ENCODE results near the gene SLC16A4.

Gene SLC16A4

DNA sequence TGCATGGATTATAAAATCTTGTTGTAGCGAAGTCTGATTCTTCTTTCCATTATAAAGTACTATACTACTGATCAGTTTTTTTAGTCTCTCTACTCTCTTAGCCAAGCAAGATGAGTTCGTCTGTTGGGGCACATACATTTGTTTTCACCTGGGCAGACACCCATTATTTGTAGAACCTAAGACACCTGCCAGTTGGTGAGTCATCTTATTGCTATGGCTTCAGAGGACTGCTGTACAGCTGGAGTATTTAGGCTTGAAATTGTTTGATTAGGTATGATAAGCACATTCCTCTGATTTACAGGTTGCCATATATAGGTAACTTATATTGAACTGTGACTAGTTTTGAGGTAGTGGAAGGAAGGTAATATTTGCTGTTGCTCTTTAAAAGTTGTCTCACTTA, 34.4 kb downstream of the SLC16A4 start:
- no peak for DNase-seq (ENCODE audit: low read depth in 2 of 2)

DNA sequence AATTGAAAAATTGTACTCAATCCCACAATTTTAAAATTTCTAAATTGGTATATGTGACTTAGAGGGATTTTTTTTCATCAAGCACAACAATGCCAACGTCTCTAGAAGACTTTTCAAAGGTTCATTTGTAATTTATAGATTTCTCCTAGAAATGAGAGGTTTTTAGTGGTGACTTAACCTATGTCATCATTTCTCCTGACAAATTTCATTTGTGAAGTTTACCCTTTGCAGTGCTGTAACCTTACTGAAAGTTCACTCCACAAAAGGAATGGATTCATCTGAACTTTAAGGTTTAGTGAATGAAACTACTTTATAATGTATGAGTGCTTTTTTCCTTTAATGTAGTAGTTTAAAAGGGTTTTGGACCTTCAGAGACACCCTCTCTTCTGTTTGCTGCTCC, 35.5 kb downstream of the SLC16A4 start:
- no peak for DNase-seq (ENCODE audit: low read depth in 2 of 2)

DNA sequence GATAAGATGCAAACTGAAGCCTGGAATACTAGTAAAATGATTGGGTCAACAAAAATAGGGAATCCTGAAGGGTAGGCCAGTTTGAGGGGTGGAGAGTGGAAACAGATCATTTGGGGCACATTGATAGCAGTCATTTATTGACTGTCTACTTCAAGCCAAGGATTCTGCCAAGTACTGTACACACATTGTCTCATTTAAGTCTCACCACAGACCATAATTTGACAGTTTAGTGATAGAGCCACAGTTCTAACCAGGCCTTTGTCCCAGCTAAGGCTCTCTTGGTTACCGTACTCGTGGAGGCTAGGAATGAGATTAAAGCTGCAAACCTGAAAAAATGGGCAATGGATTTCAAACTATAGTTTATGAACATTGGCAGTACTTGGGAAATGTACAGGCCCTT, 40.5 kb downstream of the SLC16A4 start:
- no peak for DNase-seq (ENCODE audit: low read depth in 2 of 2)

DNA sequence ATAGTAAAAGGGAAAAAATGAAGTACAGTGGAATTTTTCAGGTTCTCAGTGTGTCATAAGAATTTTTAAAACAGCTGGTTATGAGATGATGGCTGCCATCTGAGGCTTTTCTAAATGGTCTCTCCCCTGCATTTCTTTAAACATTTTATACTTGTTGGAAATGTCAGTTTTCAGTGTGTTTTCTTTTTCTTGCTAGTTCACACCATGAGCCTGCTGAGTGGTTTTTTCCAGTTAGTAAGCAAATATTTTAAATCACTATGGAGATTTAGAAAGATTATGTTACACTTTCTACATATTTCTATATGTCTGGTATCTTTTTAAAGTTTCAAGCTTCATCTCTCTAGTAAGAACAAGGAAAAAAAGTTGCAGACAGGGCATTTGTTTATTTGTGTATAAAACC, 42.1 kb downstream of the SLC16A4 start:
- DNase-seq (ENCODE audit: low read depth in 2 of 2), result no peak

DNA sequence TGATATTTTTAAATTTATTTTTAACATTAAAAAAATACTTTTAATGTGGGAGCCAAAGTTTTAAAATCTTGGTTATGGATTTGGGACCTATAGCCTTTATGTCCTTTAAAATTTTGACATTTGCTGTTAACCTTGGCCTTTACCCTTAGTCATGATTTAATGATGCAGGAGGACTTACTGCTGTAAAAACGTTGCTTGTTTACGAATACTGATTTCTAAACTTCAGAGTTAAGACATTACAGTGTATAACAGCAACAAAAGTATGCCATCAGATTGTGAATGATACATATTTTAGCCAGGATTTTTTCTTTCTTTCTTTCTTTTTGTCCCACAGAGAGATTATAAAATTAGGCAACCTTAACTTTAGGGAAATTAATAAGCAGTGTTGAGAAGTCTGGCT, 42.8 kb downstream of the SLC16A4 start:
- no peak for DNase-seq (ENCODE audit: low read depth in 2 of 2)

DNA sequence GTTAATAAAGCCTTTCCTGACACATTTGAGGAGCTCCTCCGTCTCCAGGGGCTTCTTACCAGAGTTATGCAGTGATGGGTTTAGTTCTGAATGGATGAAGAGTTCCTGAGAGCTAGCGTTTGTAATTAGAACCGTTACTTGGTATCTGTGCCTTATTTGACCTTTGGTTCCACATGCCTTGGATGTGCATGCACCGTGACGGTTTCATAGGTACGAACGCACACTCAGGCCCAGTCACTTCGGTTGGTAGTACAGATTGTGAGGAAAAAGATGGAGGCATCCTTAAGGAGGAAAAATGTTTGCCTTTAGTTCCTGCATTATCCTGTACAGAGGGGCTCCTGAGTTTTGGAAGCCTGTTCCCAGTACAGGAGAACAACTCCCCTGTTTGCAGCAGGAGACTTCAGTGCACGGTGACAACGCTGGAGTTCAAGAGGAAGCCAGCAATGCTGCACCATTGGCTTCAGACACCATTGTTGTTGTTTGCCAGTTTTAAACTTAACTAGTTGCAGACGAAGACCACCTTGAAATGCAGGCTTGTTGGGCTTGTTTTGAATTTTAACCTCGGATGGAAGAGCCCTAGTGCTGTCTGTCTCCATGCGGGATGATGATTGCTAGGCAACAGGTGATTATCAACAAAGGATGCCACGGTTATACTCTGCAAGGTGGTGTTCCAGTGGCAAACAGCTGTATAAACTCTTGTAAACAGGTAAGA, 43.5 kb downstream of the SLC16A4 start:
- DNase-seq (ENCODE audit: low read depth in 2 of 2), result no peak

DNA sequence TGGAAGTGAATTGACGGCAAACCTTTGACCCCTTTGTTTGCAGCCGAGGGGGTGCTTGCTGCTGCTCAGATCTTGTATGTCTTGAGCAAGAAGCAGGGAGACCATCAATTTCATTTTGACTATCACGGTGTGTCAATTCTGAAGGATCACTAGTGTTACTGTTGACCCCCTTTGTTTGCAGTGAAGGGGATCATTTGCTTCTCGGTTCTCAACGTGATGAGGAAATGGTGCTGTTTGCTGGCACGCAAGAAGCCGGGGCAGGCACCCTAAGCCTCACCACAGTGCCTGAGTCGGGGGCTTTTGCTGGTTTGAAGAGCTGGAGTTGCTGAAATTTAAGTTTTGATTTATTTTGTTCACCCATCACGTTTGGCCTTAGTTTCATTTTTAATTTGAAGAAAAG, 44.1 kb downstream of the SLC16A4 start:
- DNase-seq (ENCODE audit: low read depth in 2 of 2), result no peak

DNA sequence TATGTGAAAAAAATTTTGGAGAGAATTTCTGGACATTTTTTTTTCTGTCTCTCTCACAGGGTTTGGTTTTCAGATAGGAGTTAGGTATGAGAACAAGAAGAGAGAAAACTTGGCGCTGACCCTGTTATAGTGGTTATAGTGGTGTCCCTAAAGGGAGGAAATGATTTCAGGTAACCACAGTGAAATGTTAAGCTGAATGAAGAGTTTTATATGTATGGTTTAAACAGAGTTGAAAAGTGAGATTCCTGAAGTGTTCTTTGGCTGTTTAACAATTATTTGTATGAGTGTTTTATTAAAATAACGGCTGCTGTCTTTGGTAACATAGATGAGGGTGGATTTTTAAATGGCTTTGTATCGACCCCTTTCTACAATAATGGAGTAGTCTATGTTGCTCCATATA, 45.3 kb downstream of the SLC16A4 start:
- DNase-seq (ENCODE audit: low read depth in 2 of 2), result no peak

DNA sequence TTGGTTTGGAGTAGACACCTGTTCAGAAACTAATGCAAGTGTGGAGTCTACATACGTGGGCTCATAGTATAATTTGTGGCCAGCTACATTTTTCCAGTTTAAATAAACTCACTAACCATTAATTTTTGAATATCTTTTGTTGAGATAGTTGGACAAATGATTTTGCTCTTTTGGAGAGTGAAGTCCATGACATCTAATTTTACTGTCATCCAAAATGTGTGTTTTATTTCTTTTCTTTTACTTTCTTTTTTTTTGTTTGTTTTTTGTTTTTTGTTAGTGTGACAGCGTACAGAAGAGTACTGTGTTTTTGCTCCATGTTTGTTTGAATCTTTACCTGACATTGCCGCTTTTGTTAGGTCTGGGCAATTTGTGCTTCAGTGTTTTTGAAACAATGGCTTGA, 46.7 kb downstream of the SLC16A4 start:
- DNase-seq (ENCODE audit: low read depth in 2 of 2), result no peak

DNA sequence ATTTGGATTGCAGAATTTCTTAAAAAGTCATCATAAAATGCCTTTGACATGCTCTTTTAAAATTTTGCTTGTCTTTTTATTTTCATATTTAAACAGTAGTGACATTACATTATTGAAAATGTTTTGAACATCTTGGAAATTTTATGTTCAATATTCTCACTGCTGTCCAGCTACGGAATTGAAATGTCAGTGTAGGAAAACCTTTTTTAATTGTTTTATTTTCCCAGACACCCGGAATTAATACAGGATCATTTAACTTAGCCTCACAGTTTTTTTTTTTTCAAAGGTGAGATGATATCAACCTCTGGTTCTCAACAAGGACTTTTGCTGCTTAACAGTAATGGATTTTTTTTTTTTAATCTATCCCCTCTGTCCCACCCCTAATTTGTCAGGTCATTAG, 47.6 kb downstream of the SLC16A4 start:
- DNase-seq (ENCODE audit: low read depth in 2 of 2), result no peak

DNA sequence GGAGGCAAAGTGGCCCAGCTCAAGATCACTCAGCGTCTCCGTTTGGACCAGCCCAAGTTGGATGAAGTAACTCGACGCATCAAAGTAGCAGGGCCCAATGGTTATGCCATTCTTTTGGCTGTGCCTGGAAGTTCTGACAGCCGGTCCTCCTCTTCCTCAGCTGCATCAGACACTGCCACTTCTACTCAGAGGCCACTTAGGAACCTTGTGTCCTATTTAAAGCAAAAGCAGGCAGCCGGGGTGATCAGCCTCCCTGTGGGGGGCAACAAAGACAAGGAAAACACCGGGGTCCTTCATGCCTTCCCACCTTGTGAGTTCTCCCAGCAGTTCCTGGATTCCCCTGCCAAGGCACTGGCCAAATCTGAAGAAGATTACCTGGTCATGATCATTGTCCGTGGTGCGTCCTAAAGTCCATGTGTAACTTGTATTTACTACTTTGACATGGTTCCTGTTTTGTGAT, 48.9 kb downstream of the SLC16A4 start:
- DNase-seq (ENCODE audit: low read depth in 2 of 2), result no peak

DNA sequence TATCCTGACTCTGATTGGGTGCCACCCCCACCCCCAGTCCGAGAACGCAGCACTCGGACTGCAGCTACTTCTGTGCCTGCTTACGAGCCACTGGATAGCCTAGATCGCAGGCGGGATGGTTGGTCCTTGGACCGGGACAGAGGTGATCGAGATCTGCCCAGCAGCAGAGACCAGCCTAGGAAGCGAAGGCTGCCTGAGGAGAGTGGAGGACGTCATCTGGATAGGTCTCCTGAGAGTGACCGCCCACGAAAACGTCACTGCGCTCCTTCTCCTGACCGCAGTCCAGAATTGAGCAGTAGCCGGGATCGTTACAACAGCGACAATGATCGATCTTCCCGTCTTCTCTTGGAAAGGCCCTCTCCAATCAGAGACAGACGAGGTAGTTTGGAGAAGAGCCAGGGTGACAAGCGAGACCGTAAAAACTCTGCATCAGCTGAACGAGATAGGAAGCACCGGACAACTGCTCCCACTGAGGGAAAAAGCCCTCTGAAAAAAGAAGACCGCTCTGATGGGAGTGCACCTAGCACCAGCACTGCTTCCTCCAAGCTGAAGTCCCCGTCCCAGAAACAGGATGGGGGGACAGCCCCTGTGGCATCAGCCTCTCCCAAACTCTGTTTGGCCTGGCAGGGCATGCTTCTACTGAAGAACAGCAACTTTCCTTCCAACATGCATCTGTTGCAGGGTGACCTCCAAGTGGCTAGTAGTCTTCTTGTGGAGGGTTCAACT, 49.5 kb downstream of the SLC16A4 start:
- DNase-seq (ENCODE audit: low read depth in 2 of 2), result no peak

DNA sequence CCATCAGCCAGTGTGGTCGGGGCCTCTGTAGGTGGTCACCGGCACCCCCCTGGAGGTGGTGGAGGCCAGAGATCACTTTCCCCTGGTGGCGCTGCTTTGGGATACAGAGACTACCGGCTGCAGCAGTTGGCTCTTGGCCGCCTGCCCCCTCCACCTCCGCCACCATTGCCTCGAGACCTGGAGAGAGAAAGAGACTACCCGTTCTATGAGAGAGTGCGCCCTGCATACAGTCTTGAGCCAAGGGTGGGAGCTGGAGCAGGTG, 50.7 kb downstream of the SLC16A4 start:
- DNase-seq (ENCODE audit: low read depth in 2 of 2), result no peak

DNA sequence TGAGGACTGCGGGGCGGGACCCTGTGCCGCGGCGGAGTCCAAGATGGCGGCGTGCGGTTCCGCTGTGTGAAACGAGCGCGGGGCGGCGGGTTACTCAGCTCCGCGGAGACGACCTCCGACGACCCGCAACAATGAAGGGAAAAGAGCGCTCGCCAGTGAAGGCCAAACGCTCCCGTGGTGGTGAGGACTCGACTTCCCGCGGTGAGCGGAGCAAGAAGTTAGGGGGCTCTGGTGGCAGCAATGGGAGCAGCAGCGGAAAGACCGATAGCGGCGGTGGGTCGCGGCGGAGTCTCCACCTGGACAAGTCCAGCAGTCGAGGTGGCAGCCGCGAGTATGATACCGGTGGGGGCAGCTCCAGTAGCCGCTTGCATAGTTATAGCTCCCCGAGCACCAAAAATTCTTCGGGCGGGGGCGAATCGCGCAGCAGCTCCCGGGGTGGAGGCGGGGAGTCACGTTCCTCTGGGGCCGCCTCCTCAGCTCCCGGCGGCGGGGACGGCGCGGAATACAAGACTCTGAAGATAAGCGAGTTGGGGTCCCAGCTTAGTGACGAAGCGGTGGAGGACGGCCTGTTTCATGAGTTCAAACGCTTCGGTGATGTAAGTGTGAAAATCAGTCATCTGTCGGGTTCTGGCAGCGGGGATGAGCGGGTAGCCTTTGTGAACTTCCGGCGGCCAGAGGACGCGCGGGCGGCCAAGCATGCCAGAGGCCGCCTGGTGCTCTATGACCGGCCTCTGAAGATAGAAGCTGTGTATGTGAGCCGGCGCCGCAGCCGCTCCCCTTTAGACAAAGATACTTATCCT, 51.2 kb downstream of the SLC16A4 start:
- DNase-seq (ENCODE audit: low read depth in 2 of 2), result peak; percentile 41 to 42

DNA sequence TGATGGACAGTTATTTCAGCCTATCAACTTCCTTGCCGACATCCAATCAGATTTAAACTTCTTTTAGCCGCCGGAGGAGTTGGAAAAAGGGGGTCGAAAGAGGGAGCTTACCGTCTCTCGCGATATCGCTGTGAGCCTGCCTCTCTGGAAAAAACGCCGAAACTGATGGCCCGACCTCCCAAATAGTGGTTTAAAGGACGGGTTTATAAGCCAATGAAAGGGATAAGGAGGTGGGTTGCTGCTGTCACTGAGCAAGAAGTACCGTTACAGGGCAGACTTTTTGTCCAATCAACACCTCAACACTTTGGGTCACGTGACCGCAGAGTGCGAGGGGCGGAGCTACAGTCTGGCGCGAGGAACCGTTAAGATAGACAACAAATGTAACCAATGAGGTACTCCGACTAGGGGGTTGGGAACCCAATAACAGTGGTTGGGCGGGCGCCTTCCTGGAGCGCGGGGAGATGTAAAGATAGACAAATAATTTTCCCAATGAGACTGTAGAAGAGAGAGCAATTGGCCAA, 51.9 kb downstream of the SLC16A4 start, which contains the start of gene RBM15:
Gene RBM15, plus strand, starts transcription at position 492 of the 521 bp plus-strand sequence. Its CDS starts 29 bp downstream, at position 521.
- DNase-seq (ENCODE audit: low read depth in 2 of 2), result peak; percentile 84 to 94

DNA sequence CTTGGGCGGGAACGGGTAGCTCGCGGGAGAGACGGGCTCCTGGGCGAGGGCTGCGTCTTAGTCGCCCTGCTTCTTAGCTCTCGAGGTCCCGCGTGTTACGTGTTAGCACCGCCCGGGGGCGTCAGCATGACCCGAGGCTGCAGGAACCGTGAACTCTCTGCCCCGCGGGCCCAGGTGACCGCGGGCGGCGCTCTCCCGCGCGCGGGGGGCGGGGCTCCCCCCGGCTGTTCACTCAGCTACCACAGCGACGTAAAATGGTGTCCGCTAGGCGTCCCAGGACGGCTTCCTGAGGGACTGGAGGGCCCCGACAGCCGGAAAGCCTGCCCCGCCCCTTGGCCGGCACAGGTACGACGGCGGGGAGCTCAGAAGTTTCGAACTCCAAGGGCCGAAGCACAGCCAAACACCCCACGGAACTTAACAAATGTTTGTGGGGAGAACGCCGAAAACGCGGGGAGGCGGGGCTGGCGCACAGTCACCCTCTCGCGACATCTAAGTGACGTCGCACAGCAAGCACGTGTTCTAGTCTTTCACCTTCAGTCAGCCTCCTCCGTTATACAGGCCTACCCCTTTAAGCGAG, 52.4 kb downstream of the SLC16A4 start:
- DNase-seq (ENCODE audit: low read depth in 2 of 2), result peak; percentile 85 to 91

DNA sequence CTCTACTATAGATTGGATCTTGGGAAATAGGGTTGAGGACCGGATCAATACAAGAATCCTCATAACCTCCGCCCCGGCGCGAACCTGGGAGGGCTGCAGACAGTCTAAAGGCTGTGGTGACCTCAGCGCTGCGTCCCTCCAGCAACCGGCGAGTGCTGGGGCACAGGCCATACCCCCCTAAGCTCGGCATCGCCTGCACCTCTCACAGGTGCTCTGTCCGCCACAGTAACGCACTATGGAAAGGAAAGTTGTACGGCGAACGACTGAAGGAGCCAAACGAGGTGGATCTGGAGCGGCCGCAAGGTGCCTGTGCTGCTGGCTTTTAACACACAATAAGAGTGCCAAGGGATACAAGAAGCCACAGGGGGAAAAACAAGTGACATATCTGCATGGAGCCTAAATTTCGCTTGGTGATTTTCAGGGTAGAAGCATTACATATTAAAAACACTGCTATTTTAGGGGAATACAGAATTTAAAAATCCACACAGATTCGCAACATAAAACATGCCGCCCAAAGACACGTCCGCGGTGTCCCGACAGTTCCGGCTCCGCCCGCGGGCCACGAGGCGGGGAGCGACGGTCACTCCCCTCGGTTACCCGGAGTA, 53.0 kb downstream of the SLC16A4 start:
- peak; percentile 21 to 28 for DNase-seq (ENCODE audit: low read depth in 2 of 2)

DNA sequence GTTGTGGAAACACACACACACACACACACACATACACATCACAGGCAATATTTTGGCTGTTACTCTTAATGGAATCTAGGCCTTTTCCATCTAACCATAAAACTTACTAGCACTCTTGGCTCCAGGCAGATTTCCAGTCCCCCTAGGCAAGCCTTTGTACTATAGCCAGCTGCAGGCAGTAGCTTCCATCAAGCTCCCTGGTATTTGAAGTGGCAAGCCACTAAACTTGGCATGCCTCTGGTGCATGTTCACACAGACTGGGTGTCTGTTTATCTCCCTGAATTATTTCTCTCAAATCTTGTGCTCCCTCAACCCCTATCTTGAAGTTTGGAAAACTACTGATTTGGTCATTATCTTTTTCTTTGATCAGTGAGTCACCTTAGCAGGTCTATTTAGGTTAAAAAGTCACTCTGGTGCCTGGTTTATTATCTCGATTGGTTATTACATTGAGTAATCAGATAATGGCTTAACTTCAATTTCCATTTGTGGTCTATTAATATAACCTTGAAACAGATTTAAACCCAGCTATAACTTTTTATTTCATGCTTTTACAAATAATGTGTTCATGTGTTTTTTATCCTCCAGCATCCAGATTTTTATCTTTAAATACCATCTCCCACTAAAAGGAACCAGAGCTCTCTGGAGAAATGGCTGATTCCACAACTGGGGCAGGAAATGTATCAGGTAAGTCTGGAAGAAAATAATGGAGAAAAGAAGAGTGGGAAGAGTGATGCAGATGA, 54.4 kb downstream of the SLC16A4 start:
- no peak for DNase-seq (ENCODE audit: low read depth in 2 of 2)

DNA sequence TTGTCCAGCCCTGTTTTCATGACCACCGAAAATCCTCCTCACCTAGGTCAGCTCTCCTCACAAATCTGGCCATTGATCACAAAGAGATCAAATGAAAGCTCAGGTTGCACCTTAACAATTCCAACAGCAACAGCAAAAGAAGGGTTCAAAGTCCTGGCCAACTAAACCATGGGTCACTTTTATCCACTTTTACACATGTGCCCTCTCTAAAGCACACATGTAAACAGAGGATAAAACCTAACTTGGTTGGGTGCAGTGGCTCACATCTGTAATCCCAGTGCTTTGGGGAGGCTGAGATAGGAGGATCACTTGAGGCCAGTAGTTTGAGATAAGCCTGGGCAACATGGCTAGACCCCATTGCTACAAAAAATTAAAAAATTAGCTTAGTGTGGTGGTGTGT, 55.6 kb downstream of the SLC16A4 start:
- no peak for DNase-seq (ENCODE audit: low read depth in 2 of 2)

DNA sequence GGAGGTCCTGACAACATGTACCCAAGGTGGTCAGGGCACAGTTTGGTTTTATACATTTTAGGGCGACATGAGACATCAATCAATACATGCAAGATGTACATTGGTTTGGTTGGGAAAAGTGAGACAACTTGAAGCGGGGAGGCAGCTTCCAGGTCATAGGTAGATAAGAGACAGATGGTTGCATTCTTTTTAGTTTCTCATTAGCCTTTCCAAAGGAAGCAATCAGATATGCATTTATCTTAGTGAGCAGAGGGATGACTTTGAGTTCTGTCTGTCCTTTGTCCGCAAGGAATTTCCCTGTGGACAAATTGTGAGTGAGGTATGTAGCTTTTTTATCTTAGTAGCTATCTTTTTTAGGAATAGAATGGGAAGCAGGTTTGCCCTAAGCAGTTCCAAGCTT, 62.1 kb downstream of the SLC16A4 start:
- DNase-seq (ENCODE audit: low read depth in 2 of 2), result no peak

DNA sequence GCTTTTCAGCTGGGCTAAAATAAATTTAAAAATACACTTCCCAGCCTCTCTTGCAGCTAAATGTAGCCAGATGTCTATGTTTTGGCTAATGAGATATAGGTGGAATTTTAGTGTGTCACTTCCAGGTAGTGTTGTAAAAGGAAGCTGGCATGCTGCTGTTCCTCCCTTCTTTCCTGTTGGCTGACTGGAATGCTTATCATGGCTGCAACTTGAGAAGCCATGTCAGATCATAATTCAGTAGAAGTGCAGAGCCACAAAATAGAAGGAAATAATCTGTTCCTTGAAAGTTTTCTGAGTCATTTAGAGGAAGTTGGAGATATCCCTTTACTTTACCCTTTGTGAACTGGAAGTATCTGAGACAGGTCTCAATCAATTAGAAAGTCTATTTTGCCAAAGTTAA, 62.6 kb downstream of the SLC16A4 start:
- DNase-seq (ENCODE audit: low read depth in 2 of 2), result no peak
